NCI-H2196 treated with DMSO at 0.1 percent for 48 hours (cell line): ENCODE measurements around the gene DYNC2H1.
"Not testable (repeated sequence)": the region's sequence is repeated elsewhere in the genome, so short reads cannot be mapped to it uniquely, and the experiment has no call there.

ENCODE experiments used
- DNase-seq: peaks from one replicate; lab custom pipeline; 2025; ENCODE audit not compliant: unreplicated experiment; lab: John Stamatoyannopoulos, UW

The DYNC2H1 gene

DNA sequence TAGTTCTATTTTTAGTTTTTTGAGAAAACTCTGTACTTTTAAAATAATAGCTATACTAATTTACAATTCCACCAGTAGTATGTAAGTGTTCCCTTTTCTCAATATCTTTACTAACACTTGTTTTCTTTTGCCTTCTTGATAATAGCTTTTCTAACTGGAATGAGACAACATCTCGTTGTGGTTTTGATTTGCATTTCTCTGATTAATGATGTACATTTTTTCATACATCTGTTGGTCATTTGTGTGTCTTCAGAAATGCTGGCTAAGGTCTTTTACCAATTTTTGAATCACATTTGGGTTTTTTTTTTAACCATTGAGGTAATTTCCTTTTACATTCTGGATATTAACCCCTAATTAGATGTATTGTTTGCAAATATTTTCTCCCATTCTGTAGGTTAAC is 258.9 kb downstream of the DYNC2H1 start:
- DNase-seq = no peak

DNA sequence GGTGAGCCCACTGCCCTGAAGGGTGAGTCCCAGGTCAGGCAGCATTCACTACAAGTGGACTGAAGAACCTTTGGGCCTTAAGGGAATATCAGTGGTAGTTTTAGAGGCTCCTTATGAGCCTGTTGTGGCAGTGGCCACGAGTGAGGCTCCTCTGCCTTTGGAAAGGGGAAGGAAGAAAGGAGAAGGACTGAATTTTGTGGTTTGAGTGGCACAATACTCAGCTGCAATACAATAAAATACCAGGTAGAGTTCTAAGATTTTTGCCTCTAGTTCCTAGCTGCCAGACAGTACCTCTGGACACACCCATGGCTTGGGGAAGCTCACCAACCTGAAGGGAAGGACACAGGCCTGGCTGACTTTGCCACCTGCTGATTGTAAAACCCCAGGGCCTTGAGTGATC is 260.9 kb downstream of the DYNC2H1 start:
- DNase-seq = no peak

DNA sequence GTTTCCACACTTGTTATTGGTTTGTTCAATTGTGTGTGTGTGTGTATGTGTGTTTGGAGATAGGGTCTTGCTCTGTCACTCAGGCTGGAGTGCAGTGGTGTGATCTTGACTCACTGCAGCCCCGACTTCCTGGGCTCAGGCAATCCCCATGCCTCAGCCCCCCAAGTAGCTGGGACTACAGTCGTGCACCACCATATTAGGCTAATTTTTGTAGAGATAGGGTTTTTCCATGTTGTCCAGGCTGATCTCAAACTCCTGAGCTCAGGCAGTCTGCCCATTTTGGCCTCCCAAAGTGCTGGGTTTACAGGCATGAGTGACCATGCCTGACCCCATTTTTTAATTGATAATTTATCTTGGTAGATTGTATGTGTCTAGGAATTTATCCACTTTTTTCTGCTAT is 263.7 kb downstream of the DYNC2H1 start:
- no peak for DNase-seq

DNA sequence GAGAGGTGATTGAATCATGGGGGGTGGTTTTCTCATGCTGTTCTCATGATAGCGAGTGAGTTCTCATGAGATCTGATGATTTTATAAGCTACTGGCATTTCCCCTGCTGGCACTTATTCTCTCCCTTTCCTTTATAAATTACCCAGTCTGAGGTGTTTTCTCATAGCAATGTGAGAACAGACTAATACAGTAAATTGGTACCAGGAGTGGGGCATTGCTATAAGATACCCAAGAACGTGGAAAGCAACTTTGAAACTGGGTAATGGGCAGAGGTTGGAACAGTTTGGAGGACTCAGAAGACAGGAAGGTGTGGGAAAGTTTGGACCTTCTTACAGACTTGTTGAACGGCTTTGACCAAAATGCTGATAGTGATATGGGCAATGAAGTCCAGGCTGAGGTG is 265.0 kb downstream of the DYNC2H1 start:
- DNase-seq = not testable (repeated sequence)

DNA sequence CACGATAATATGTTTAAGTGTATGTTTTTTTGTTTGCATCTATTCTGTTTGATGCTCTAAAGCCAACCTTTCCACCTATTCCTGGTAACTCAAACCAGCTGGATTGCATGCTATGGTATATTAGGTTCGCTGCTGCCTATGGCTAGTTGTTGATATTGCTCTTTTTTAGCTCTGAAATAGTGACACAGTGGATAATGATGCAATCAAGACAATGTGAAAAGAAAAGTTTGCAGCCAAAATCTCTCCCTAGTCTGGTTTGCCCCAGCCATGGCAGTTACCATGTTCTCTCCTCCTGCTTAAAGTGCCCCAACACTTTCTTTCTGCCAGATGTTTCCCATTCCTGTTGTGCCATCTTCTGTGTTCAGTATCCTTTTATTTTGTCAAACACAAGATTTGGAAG is 269.7 kb downstream of the DYNC2H1 start:
- no peak for DNase-seq

DNA sequence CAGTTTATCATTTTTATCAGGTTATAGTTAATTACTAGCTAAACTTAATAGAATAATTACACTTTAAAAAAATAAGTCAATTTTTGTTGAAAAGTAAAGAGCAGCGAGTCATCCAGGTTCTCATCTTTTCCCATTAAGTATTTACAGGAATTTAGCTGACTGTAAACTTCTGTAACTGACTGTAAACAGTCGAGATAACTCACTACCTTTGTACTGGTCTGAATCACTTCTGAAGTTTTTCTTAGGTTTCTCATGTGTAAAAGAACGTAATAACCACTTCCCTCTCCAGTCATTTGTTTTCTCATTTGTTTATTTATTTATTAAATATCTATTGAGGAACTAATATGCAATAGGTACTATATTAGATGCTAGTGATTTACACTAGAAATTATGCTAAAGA is 270.8 kb downstream of the DYNC2H1 start:
- DNase-seq = no peak

DNA sequence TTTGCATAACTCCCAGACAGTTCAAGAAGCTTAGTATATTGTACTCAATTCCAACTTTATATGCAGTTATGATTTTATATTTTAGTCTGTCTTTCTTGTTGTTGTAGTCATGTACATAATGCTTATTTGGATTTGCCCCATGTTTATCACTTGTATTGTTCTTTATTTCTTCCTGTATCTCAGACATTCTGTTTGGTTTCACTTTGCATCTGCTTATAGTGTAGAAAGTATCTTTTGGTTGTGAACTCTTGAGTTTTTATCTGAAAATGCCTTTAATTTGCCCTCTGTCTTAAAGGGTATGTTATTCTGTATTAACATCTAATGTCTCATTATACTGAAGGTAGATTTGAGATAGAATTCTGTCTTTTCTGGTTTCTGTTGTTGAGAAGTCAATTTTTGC is 275.4 kb downstream of the DYNC2H1 start:
- DNase-seq = no peak

DNA sequence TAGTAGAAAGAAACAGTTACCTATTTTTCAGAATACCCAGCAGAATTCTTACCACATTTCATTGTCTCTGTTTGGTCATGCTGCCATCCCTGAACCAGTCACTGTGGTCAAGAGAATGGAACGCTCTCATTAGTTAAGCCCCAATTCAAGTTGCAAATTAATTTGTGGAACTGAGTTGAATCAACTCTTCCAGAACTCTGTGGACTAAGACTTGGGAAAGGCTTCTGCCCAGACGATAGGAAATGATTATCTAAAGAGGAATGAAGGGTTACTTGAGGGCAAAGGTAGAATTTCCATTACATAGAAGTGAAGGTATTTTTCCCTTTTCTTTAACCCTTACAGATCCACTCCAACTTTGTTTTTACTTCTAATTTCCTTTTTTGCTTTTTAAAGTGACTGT is 286.4 kb downstream of the DYNC2H1 start:
- no peak for DNase-seq

DNA sequence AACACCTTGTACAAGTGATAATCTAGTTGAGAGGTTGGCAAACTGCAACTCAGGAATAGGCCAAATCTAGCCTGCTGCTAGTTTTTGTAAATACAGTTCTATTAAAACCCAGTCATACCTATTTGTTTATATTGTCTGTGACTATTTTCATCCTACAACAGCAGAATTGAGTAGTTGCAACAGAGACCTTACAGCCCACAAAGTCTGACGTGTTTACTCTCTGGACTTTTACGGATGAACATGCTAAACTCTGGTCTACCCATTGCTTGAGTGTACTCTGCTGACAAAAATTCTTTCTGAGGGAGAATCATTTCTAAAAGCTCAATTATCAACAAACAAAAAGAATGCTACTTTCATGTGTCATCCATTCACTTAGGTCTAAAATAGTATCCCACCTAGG is 287.0 kb downstream of the DYNC2H1 start:
- no peak for DNase-seq

DNA sequence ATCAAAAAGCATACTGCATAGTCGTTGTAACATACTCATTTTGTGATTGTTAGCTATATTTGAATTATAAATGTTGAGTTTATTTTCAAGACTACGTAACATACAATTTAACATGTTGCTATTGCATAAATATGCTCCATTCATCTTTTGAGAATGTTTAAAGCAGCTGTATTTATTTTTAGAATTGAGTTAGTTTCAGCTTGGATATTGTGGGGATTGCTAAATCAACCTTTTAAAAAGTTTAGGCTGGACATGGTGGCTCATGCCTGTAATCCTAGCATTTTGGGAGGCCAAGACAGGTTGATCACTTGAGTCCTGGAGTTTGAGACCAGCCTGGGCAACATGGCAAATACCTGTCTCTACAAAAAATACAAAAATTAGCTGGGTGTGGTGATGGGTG is 288.1 kb downstream of the DYNC2H1 start:
- no peak for DNase-seq

DNA sequence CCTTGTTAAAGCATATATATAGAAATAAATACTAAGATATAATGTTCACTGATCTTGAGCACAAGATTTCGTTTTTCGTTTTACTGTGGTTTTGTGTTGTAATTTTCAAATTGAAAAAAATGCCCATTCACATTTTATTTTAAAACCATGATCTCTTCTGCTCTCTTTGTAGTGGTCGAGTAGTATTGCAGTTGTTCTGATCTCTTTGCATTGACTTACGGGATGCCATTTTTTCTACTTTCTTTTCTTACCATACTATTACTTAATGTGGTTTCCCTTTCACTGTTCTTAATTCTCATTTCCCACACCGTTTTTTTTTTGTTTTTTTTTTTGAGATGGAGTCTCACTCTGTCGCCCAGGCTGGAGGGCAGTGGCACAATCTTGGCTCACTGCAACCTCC is 289.6 kb downstream of the DYNC2H1 start:
- no peak for DNase-seq

DNA sequence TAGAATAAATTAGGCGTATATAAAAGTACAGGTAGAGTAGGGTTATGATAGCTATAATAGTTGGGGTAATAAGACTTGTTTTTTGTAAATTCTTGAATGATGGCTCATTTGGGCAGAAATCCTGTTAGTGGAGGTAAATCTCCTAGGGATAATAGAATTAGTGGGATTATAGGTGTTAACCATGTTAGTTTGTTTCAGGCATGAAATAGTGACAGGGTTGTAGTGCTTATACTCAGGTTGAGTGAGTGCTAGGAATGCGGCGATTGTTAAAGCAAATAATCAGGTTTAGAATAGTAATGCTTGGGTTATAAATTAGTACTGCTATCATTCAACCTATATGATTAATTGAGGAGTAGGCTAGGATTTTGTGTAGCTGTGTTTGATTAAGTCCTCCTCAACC is 297.1 kb downstream of the DYNC2H1 start:
- DNase-seq = no peak

DNA sequence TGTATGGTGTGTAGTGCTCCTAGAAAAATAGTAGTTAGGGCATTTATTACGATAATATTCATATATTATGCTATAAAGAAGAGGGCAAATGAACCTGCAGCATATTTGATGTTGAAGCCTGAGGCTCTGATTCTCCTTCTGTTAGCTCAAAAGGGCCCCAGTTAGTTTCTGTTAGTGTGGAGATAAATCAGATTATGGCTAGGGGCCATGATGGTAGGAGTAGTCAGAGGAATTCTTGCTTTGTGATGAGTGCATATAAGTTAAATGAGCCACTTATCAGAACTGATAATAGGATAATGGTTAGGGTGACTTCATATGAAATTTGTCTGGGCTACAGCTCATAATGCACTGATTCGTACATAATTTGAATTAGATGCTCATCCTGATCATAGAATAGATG is 298.4 kb downstream of the DYNC2H1 start:
- no peak for DNase-seq

DNA sequence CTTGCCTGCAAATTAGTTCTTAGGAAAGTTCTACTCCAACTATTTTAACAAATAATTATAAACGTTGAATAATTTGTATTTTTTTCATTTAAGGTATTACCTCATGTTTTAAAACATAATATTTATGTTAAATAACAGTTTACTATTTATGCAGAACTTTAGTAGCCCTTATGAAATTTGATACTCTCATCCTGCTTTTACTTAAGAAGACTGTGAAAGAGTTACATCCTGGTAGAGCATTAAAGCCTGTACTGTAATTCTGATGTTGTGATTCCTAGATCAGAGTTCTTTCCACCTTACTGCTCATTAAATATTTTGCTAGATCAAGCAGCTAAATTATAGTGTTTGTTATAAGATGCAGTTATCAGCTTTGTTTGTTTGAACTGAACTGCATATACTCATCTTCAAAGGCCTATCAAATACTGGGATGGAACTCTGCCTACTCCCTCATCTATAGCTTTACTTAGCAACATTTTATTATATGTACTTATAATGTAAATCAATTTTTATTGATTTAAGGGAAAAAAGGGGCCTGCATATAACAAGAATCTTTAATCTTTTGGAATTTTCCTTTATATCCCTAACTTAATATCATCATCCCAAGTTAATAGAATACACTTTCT is 304.2 kb downstream of the DYNC2H1 start:
- no peak for DNase-seq

DNA sequence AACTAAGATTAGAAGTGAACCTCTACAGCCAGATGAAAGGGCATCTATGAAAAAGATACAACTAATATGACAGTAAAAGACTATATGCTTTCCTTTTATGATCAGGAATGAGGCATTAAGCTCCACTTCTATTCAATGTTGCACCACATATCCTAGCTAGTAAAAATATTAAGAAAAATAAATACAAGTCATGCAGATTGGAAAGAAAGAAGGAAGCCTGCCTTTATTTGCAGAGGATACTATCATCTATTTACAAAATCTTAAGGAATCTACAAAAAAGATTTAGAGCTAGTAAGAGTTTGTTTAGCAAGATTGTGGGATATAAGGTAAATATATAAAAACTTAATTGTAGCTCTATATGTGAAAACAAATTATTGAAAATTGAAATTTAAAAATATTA is 308.8 kb downstream of the DYNC2H1 start:
- no peak for DNase-seq

DNA sequence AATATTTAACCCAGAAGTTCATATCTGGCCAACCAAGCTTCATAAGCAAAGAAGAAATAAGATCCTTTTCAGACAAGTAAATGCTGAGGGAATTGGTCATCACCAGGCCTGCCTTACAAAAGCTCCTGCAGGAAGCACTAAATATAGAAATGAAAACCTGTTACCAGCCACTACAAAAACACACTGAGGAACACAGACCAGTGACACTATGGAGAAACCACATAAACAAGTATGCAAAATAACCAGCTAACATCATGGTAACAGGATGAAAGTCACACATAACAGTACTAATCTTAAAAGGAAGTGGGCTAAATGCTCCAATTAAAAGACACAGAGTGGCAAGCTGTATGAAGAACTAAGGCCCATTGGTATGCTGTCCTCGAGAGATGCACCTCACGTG is 311.4 kb downstream of the DYNC2H1 start:
- DNase-seq = no peak

DNA sequence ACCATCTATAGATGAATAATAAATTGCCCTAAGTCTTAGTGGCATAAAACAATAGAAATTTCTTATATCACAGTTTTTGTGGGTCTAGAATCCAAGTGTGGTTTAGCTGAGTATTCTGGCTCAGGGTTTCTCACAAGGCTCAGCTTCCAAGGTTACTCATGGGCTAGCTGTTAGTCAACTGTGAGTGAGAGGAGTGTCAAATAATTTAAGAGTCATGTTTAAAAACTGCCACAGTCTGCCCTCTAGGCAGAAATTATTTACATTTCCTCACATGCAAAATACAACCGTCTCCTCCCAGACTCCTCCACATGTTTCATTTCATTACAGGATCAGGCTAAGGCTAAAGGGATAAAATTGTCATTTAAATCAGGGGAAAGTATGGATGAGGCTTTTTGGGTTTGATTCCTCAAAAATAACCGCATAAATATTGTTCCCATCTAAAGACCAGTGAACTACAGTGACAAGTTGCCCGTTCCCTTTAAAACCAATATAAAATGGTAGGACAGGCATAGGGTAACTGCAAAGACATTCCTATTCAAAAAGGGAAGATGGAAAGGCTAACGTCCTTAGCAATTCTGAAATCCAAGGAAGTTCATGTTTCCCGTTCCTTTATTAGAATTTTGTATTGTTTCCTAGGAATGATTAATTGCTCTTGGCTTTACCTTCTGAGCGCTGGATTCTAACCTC is 324.3 kb downstream of the DYNC2H1 start:
- DNase-seq = no peak

DNA sequence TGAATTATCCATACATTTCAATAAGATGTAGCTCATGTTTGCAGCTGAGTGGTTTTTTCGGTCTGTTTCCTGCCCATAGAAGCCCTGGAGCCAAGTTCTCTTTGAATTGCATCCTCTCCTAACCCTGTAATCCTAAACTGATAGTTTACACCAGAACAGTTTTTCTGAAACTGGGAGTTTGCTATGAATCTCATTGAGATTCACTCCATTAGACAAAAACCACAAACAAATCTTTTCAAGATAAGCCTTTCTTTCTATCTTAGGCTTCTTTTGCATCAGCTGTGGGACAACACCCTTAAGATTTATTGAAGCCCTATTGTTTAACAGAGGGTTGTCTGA is 324.8 kb downstream of the DYNC2H1 start:
- DNase-seq = no peak

DNA sequence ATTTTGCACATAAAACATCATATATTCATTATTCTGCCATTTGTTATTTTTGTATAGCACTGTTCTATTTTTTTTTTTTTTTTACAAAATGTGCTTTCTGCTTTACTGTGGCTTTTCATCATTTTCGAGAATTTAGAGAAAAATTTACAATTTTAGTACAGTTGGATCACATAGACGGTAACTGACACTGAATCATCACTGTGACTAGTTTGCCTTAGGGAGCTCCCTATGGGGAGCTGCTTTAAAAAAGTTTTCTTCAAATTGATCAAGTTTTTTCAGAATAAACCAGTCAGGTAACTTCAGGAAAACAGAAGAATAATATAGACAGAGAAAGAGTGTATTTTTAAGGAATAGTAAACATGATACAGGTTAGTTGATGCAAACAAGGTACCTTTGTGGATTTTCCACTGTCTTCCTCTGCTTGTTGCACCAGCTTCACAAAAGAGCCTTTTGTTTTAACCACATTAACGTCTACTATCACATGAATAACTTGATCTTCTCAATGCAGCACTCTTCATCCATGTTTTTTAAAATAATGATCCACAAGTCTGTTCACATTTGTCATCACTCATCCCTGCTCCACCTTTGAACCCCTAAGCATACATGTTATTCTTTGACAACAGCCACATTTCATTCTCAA is 327.0 kb downstream of the DYNC2H1 start:
- DNase-seq = no peak

DNA sequence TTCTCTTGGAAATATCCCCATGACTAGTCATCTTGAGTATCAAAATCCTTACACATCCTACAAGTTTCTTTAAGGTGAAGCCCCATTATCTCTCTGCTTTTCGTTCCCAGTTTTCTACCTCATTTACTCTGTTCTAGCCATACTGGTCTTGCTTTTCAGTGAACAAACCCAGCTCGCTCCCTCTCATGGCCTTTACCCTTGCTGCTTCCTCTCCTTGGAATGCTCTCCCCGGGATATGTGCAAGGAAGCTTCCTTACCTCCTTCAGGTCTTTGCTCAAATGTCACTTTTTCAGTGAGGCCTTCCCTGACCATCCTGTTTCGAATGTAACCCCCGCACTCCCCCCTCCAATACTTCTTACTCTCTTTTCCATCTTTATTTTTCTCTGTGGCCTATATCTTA is 331.8 kb downstream of the DYNC2H1 start:
- no peak for DNase-seq

DNA sequence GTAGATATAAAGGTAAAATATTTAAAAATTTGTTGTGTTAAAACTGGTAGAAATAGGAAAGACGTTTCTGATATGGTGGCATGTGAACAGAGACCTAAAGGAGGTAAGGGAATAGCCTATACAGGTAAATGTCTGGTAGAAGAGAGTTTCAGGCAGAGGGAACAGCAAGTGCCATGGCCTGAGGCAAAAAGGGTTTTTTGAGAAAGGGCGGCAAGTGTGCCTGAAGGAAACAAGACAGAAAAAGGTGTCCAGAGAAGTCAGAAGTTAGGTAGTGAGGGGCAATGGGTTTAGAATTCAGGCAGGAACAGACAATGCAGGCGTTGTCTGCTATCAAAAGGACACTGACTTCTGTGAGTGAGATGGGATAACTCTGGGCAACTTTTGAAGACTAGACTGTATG is 339.7 kb downstream of the DYNC2H1 start:
- DNase-seq = no peak

DNA sequence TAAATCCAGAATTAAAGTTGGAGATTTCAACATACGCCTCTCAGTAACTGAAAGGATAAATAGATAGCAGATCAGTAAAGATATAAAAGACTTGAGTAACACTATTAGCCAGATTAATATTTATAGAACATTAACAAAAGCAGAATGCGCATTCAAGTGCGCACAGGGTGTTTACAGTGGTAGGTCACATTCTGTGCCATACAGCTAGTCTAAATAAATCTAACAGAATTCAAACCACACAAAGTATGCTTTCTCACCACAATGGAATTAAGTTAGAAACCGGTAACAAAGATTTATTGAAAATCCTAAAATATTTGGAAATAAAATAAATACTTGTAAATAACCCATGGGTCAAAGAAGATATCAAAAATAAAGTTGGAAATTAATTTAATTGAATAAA is 341.0 kb downstream of the DYNC2H1 start:
- DNase-seq = no peak

DNA sequence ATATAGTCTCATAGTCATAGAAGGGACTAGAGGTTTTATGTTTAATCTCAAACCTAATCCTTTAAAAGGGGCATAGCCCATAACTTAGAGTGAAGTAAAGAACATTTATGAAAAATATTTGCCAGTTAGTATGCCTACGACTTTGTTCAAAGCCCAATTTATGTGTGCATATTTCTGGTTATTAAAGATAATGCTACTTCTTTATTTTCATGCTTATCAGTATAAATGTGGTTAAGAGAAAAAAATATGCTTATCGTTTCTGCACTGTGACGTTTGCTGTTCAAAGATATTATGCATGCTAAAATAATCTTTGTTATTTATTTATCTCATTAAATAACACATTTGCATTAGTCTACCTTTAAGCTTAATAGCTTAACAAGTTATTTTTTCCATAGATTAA is 343.9 kb downstream of the DYNC2H1 start:
- DNase-seq = no peak
